ENCODE results near the gene GHRHR.
A peak's percentile ranks its signal among the peaks of the same experiment; 100 is the strongest.

Gene GHRHR

DNA sequence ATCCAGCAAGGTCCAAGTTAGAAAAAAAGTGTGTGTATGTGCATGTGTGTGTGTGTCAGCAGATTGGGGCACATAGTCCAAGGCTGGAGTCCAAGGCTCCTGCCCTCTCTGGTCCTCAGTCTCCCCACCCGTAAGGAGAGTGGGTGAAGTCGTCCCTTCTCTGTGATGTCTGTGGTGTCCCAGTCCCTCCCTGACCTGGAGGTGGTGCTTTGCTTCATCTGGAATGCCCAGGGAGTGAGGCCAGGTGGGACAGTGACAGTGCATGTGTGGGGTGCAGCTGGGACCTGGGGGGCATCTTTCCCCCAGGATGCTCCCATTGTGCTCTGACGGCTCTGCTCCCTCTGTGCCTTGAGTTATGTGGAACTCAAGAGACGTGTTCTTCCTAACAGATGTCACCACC, 34.1 kb upstream of the GHRHR start:
- no peak for DNase-seq

DNA sequence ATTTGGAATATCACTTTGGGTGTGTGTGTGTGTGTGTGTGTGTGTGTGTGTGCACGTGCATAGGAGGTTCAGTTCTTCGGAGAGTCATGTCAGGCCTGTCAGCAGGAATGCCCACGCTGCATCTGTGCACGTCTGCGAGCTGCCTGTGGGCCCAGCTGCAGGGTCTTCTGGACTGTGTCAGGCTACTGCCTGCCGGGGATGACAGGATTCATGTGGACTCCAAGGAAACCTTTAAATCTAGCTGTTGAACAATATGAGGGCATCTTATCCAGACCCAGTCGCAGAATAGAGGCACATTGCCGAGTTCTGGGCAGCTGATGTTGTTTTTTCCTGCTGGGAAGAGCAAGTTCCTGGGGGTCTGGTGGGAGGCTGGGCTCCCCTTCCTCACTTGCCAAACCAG, 33.1 kb upstream of the GHRHR start:
- no peak for DNase-seq

DNA sequence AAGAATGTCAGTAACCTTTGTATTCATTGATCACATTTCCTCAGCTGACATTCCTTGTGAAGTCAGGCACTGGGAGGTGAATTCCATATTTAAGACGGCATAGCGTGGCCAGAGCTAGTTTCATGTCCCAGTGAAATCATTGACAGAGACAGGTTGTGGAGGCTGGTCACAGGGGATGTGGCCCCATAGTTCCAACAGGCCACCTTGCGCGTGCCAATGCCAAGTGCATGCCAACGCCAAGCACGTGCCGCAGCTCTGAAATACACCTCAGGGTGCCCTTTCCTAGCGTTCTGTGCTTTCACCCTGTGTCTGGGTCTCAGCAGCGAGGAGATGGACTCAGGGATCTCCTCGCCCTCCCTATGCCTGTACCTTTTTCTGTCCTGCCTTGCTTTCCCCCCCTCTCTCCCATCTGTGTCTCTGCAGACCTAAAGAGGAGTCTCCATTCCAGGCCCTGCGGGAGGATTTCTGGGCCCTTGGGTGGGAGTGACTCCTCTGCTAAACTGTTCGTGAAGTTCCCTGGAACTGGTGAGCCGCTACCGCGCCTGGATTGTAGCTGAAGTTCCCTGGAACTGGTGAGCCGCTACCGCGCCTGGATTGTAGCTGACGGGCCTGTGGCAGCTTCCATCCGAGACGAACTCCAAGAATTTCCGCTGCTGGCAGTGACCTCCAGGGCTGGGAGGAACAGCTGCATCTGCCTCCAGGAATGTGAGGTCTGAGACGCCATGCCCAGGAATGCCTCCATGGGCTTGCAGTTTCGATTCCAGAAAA, 32.4 kb upstream of the GHRHR start:
- DNase-seq, result no peak

DNA sequence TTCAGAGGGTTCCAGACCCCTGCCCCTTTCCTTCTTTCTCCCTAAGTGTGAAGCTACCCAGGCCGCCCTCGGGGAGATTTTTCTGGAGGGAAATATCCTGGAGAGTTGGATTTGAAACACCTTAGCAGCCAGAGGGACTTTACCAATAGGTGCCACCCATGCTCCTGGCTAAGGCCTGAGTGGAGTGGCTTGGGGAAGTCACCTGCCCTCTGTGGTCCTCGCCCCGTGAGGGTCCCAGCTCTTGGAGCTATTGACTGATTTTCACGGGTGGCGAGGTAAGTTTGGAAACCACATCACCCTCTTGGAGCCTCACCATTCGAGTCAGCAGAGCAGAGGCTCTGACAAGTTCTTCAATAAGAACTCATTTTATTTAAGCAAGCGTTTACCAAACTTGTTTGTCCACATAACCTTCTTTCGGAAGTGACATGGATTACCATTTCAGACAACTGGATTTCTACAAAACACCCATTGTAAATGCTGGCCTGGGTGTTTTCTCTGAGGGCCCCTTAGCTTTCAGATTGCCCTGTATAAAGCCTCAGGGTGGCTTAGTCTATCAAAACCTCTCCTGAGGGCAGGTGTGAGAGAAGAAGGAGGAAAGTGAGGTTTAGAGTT, 31.7 kb upstream of the GHRHR start:
- no peak for DNase-seq

DNA sequence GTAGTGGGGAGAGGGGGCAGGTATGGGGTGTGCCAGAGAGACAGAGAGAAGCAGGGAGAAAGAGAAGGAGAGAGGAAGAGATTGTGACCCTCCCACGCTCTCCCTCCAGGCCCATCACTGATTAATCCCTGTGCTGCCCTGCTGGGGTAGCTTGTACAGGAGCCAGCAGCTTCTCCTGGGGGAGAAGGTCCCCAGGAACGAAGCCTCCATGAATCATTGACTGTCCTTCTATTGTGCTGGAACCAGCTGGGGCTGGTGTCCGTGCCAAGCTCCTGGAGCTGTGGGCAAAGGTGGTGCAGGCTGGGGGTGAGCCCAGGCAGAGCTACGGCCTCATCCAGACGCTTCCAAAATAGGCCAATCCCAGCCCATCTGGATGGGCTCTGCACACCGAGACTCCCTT, 31.2 kb upstream of the GHRHR start:
- no peak for DNase-seq

DNA sequence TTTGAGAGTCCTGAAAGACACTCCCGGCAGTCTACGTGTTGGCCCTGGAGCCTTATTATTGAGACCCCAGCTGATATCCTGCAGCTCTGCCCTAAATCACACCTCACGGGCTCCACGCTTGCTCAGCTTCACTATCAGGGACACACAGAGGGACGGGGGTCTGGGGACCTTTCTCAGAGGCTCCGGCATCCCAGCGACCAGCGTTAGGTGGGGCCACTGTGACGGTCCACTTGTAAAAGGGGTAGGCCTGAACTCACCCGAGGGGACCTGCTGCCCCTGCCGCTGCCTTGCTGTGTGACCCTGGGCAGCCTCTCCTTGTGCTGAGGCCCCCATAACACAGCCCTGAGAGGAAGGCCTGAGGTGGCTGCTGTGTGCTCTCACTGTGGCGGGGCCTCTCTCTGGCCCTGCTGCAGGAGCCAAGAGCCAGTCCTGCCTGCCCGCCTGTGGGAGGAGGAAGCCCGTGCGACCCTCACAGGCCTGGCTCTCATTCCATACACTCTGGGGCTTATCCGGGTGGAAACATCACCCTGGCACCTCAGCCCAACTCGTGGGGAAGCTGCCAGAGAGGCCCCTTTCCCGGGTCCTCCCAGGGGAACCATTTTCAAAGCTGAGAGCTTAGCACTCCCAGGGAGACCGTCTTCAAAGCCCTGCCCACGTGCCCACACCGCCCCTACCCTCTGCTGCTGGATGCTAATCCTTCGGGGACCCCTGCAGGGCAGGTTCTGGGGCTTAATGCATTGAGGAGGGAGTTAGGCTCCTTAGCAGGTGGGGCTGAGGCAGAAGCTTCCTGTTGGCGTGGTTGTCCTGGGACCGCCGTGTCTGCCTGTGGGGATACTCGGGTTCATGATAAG, 30.4 kb upstream of the GHRHR start:
- peak; percentile 49 for DNase-seq

DNA sequence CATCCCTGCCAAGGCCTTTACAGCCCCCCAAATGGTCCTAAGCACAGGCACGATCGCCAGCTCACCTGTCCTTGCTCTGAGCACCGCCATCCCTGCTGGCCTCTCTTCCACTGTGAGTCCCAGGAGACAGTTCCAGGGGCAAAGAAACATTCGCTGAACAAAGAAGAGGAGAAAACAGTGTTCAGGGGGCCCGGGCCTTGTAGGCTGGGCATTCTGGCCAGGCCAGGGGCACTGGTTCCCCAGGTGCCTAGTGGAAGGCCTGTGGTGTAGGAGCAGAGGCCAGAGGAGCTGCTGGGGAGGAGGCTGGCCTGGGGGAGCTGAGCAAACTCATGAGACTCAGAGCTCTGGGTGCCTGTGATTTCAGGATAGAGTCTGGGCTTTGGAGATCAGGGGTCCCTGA, 29.5 kb upstream of the GHRHR start:
- no peak for DNase-seq

DNA sequence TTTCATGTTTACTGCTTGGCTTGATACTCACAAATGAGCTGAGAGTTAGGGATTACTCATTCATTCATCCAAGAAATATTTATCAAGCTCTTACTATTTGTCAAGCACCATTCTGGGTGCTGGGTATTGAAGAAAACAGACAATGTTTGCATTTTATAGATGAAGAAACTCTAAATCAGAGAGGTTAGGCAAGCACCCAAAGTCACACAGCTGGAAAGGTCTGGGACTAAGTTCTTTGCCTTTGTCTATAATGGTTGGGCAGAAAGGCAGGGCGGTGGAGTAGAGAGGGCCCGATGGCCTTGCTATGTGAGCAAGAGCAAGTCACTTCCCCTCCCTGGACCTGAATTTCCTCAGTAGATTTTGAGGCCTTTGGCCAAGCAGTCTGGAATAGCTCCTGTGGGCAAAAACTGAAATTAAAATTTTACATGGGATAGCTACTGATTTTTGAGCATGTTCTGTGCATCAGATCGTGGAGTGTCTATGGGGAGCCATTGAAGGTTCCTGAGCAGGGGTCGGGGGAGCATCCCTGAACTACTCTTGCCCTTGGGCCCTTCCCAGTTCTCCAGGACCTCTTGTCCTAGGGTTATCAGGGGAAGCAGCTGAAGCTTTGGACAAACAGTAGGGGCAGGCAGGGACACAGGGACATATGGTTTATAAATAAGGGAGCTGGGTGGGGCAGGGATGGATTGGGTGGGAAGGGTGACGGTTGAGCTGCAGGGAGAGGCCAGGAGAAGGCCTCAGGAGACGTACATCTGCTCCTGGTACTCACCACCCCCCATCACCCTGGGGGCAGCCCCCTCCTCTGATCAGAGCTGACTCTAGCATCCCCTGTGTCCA, 28.8 kb upstream of the GHRHR start:
- no peak for DNase-seq

DNA sequence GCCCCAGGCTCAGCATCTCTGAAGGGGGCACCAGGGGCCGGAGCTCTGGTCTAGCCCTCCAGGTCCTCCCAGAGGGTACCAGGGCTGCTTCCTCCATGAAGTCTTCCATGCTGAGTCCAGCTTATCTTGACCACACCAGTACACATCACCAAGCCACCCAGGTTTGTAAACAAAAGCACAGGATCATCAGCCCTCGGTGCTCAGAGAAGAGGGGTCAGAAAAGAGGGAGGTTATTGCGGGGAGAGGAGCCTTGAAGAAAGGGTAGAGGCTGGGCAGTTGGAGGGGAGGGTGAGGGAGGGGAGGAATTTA, 28.2 kb upstream of the GHRHR start:
- no peak for DNase-seq

DNA sequence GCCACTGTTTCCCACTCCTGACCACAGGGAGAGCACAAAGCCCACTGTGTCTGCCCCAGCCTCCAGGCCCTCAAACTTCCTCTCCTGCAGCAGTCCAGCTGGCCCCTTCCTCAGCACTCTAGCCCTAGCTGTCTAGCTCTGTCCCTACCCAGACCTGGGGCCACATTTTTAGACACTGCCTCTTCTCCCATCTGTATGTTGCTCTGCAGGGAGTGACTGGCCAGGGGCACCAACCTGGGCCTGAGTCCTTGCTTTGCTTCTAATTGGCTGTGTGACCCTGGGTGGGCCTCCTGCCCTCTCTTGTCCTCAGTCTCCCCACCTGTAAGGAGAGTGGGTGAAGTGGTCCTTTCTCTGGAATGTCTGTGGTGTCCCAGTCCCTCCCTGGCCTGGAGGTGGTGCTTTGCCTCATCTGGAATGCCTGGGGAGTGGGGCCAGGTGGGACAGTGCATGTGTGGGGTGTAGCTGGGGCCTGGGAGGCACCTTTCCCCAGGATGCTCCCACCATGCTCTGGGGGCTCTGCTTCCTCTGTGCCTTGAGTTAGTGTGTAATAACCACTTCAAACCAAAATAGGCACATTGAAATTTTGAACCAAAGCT, 27.0 kb upstream of the GHRHR start:
- DNase-seq, result no peak

DNA sequence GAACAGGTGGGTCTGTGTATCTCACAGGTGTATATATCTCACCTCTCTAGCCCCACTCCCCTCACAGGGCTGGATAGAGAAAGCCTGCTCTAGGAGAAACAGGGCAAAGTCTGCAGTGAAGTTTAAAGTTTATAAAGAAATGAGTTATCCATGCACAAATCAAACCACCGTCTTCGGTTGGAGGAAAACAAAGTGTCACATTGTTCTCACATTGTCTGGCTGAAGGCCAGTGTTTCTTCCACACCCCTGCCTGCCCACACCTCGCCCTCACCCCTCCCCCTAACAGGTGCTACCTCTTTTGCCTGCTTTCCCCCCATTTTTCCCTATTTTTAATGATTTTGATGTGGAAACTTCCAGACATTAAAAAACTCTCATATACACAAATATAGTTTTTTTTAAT, 26.3 kb upstream of the GHRHR start:
- DNase-seq, result no peak

DNA sequence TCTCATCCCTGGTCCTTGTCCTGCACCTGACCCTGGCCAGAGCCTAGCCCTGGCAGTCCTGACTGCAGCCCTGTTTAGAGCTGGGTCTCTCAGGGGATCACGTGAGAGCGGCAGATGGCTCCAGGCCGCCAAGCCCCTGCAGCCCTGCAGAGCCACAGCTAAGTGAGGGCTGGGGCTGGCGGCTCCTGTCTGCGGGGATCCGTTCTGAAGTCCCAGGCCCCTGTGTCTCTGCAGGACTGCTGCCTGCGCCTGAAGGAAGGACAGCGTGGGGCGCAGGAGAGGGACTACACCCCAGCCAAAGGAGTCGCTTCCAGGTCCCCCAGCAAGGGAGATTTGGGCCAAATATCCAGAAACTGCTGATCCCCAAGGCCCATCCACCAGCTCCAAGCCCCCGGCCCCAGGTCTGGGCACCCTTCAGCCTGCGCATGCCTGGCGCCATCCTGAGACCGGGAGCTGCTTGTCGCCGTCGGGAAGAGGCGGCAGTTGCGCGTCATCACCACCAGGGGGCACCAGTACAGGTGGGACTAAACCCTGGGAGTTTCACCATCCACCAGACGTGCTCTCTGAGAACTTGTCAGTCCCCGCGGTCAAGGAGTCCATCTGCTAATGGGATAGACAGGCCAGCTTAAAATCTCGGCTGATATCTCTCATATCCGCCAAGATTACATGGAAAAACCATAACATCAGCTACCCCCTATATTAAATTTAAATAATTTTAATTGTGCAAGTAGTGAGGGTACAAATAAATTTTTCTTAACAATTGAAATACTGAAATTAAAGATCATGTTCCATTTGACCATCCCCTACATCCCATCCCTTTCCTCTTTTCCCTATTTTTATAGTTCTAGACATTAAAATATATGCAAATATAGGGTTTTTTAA, 25.1 kb upstream of the GHRHR start:
- DNase-seq, result peak; percentile 84

DNA sequence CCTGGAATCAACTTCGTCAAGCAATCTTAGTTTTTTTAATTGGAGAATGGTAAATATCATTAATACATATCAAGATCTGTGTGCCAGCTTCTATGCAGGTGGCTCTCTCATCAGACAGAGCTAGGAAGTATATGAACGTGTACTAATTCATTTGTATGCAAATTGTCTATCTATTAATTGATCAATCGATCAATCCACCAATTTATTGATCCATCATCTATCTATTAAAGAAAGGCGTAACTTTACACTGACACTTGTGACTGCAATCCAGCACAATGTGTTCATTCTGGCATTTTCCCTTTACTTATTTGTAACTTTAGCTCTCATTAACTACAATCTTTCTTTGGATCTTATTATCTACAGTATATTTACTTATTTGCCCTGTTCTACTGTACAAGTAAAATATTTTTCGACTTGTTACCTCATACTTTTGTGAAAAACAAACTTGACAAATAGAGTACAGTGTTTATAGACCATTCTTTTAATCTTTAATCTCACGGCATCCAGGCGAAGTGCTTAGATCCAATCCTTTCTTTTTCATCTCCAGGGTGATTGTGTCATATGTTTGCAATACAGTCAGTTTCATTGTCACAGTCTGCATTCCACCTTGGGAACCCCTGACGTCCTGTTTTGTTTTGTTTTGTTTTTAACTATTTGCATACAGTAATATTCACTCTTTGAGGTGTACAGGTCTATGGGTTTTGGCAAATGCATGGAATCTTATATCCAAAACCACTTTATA, 22.0 kb upstream of the GHRHR start:
- DNase-seq, result no peak

DNA sequence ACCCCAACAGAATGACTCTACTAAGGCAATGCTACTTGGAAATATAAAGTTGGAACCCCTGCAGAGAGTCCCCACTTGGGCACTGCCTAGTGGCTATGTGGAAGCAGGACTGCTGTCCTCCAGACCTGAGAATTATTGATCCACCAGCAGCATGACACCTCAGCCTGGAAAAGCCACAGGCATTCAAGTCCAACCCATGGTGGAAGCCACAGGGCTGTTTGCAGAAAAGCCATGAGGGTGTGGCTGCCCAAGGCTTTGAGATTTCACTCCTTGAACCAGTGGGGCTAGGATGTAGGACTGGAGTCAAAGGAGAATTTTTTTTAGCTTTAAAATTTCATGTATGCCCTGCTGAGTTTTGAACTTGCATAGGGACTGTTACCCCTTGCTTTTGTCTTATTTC, 13.6 kb upstream of the GHRHR start:
- DNase-seq, result no peak

DNA sequence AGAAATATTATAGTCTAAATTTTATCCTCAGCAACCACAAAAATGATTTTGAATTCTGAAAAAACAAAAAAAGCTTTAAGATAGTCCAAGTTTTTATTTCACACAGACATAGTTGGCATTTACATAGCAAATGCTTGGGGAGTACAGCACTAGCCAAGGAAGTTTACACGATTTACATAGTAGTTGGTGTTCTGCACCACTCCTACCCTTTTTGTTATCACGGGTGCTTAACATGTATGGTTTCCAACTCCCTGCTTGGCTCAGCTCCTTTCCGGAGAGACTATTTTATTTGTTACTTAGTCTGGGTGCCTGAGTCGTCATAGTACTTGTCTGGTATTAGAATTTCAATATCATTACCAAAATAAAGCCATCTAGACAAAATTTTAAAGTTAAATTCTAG, 8.8 kb upstream of the GHRHR start:
- no peak for DNase-seq

DNA sequence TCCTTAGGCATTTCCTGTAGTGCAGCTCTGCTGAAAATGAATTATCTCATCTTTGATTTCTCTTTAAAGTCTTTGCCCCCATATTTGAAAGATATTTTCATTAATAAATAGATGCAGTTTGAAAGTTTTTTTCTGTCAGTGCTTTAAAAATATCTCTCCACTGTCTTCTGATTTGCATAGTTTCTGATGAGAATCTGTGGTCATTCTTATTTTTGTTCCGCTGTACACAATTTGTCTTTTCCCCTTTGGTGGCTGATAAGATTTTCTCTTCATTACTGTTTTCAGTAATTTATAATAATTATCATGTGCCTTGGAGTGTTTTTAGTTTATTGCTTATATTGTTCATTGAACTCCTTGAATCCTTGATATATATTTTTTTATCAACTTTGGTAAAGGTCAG, 7.0 kb upstream of the GHRHR start:
- no peak for DNase-seq

DNA sequence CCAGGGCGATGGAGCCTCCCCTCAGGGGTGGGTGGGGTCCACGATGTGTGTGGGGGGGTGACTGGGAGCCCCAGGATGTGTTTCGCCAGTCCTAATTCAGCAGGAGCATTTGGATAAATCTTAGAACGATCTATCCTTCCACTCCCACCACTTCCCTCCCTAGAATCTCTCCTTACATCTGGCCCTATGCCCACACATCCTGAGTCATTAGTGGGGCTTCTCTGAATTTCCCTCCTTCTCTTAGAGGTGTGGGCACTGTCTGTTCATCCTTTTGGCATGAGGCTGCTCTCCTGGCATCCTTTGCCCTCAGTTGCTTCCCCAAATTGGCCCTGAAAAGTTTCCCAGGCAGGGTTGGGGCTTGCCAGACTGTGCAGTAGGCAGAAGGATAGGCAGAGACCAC, 1.6 kb downstream of the GHRHR start:
- no peak for DNase-seq

DNA sequence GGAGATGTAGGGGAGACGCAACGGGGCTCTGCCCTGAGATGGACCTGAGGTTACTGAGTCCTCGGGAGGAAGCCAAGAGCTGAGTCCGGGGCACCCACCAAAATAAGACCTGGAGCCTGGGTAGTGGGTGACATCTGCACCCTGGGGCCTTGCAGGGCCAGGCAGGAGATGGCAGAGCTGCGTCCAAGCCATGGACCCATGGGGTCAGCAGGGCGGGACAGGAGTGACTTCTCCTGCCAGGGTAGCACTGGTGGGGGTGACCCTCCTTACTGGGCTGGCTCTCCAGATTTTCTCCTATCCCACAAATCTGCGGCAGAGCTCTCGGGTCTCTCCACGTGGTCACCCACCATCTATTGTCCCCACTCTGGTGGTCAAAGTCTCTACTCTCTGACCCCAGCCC, 2.1 kb downstream of the GHRHR start:
- no peak for DNase-seq

DNA sequence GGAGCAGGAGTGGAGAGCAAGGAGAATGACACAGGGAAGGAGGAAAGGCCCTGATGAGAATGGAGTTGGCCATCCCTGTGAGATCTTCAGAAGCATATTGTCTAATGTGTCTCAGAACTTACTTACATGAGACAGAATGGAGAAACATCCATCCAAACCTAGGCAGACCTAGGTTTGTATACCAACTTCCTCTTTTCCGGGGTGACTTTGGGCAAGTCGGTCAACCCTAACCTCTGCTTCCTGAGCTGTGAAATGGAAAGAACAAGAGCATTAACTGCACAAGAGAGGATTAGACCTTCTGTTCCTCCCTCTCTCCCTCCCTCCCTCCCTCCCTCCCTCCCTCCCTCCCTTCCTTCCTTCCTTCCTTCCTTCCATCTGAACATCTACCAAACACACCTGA, 4.5 kb downstream of the GHRHR start:
- no peak for DNase-seq

DNA sequence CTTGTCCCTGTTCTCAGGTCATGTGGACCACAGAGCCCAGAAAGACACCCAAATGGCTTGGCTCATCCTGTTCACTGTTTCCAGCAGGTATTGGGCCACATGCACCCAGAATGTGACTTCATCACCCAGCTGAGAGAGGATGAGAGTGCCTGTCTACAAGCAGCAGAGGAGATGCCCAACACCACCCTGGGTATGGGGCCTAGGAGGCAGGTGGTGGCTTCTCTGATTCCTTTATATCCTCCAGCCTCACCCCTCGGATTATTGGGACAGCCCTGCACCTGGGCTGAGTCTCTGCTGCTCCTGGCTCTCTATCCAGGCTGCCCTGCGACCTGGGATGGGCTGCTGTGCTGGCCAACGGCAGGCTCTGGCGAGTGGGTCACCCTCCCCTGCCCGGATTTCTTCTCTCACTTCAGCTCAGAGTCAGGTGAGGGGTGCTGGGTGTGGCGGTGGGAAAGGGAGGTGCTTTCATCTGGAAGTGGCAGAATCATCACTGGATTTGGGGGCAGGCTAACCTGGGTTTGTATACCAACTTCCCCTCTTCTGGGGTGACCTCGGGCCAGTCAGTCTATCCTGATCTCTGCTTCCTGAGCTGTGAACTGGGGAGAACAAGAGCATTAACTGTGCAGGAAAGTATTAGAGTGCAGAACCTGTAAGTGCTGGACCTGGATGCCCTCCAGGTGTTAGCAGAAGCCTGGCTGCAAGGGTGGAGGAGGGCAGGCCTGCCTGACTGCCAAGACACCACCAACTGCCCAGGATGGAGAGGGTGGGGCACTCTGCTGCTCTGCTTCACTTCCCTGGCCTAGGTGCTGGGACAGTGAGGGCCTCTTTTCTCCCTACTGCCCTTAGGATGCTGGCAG, 5.2 kb downstream of the GHRHR start:
- no peak for DNase-seq
